Osteocyte (in vitro differentiated cells): Measurements from ENCODE around the gene ARPP21. TPM values are rescaled to one million over a fixed set of nuclear protein-coding genes. Genes with fewer than 3 reads are reported as not detected.

Experiments
- DNase-seq: peaks from one replicate; pipeline ENCODE4 v3.0.0; 2021; ENCODE audit warnings: mixed read lengths; ENCODE audit not compliant: unreplicated experiment; ENCODE audit errors: extremely low spot score
- H3K27ac Mint-ChIP-seq: one replicate; pipeline ENCODE4 v1.8.0; 2021; ENCODE audit warnings: mild to moderate bottlenecking, mixed read lengths; ENCODE audit not compliant: unreplicated experiment
- H3K27me3 Mint-ChIP-seq: one replicate; pipeline ENCODE4 v1.8.0; 2021; ENCODE audit warnings: mixed read lengths; ENCODE audit not compliant: unreplicated experiment
- H3K36me3 Mint-ChIP-seq: one replicate; pipeline ENCODE4 v1.8.0; 2021; ENCODE audit warnings: mixed read lengths; ENCODE audit not compliant: unreplicated experiment
- H3K4me1 Mint-ChIP-seq: one replicate; pipeline ENCODE4 v1.8.0; 2021; ENCODE audit warnings: mixed read lengths; ENCODE audit not compliant: unreplicated experiment
- H3K4me3 Mint-ChIP-seq: one replicate; pipeline ENCODE4 v1.8.0; 2021; ENCODE audit warnings: mild to moderate bottlenecking, moderate library complexity, mixed read lengths; ENCODE audit not compliant: unreplicated experiment
- H3K9me3 Mint-ChIP-seq: one replicate; pipeline ENCODE4 v1.8.0; 2021; ENCODE audit warnings: mixed read lengths; ENCODE audit not compliant: unreplicated experiment
- total RNA-seq: library from RNA; stranded (reverse); gene quantifications from 2 replicates; pipeline ENCODE4 v1.2.1, GENCODE V29; 2021
- TF ChIP-seq, protein P1 (sequence below): fragments of 200-600 bp; sonication (generic); IDR thresholded peaks from 2 replicates; pipeline ENCODE4 v1.5.0; 2021; ENCODE audit warnings: antibody characterized with exemption, mild to moderate bottlenecking, moderate library complexity

ARPP21 gene
- total RNA-seq, 1 donor from 2014 or later, result 3.7 TPM

GRCh38 chr3:35597490-35597889, 41.8 kb upstream of the ARPP21 start:
- peaks cover 3% of the 10 kb centered on the region for H3K4me1 Mint-ChIP-seq
- no peak overlapping the region for H3K27ac Mint-ChIP-seq
- TF ChIP-seq, protein P1, sequence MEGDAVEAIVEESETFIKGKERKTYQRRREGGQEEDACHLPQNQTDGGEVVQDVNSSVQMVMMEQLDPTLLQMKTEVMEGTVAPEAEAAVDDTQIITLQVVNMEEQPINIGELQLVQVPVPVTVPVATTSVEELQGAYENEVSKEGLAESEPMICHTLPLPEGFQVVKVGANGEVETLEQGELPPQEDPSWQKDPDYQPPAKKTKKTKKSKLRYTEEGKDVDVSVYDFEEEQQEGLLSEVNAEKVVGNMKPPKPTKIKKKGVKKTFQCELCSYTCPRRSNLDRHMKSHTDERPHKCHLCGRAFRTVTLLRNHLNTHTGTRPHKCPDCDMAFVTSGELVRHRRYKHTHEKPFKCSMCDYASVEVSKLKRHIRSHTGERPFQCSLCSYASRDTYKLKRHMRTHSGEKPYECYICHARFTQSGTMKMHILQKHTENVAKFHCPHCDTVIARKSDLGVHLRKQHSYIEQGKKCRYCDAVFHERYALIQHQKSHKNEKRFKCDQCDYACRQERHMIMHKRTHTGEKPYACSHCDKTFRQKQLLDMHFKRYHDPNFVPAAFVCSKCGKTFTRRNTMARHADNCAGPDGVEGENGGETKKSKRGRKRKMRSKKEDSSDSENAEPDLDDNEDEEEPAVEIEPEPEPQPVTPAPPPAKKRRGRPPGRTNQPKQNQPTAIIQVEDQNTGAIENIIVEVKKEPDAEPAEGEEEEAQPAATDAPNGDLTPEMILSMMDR, result no peak
- no peak for DNase-seq
- H3K9me3 Mint-ChIP-seq, result peaks cover 9% of the 10 kb centered on the region
- H3K36me3 Mint-ChIP-seq, result peaks cover 1% of the 10 kb centered on the region
- H3K27me3 Mint-ChIP-seq, result peaks cover 2% of the 10 kb centered on the region
- no peak overlapping the region for H3K4me3 Mint-ChIP-seq

DNA sequence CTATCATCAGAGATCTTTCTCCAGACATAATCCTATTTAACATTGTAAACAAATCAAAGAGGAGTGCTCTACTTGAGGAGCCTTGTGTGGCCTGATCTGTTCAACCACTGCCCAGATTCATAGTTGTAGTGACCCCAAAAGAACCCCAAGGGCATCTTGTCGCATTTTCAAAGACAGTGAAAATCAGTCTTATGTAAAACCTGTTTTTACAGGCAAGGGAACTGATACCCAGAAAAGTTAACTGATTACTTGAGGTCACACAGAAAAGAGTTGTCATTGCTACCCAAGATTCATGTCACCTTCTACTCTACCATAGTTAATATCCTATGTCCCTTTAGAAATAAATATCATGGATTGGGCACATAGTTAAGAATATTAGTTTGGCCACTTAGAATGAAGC, 40.5 kb upstream of the ARPP21 start:
- Mint-ChIP-seq H3K27me3 (no peaks in the 10 kb centered on the region), H3K27ac (no peak overlapping the region), H3K9me3 (no peaks in the 10 kb centered on the region), H3K4me3 (no peak overlapping the region), H3K4me1 (peaks cover 3% of the 10 kb centered on the region), H3K36me3 (no peaks in the 10 kb centered on the region)
- no peak for DNase-seq
- TF ChIP-seq, protein P1, result no peak

DNA sequence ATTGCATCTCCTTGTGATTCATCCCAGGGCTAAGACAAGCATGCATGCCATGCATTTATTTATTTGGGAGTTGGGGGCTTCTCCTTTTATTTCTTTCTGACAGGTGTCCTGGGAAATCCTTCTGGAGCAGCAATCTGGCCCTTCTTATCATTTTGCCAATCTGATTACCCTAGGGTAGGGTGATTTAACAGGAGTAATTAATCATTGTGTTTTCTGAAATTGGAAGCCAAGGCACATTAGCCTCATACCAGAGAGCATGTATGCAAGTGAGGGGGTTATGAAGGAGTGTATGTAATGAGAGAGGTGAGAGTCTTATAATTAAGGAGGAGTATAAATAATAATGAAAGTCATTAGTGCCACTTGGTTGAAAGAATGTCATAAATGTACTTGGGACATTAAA, 37.4 kb upstream of the ARPP21 start:
- H3K9me3 Mint-ChIP-seq, result no peaks in the 10 kb centered on the region
- no peak overlapping the region for H3K4me3 Mint-ChIP-seq
- peaks cover 2% of the 10 kb centered on the region for H3K36me3 Mint-ChIP-seq
- H3K4me1 Mint-ChIP-seq, result no peaks in the 10 kb centered on the region
- TF ChIP-seq, protein P1, result no peak
- DNase-seq, result no peak
- H3K27me3 Mint-ChIP-seq, result no peaks in the 10 kb centered on the region
- H3K27ac Mint-ChIP-seq, result no peak overlapping the region

- Mint-ChIP-seq H3K27me3 (no peaks in the 10 kb centered on the region), H3K4me1 (no peaks in the 10 kb centered on the region), H3K9me3 (no peaks in the 10 kb centered on the region), H3K27ac (no peak overlapping the region), H3K4me3 (no peak overlapping the region), H3K36me3 (peaks cover 2% of the 10 kb centered on the region)
- DNase-seq, result no peak
- TF ChIP-seq, protein P1, result no peak
Measured at GRCh38 chr3:35602395-35602936, 36.9 kb upstream of the ARPP21 start.

DNA sequence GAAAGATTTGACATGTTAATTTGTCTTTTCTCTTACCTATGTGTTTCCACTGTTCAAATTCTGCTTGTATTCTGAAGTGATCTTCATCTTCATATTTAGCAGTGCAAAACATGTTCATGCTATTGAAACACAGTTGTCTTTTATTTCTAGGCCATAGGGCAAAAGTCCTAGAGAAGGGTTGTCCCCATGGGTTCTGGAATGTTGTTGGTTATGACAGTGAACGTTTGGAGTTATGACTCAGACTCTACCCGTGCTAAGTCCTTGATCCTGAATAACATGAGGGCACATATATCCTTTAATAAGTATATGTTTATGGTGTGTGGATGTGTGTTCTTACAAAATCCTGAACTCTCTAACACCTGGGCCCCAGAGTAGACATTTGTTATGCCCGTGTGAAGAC, 23.0 kb upstream of the ARPP21 start:
- Mint-ChIP-seq H3K27ac (no peak overlapping the region), H3K36me3 (no peaks in the 10 kb centered on the region), H3K27me3 (no peaks in the 10 kb centered on the region), H3K4me1 (peaks cover 6% of the 10 kb centered on the region), H3K9me3 (no peaks in the 10 kb centered on the region), H3K4me3 (no peak overlapping the region)
- TF ChIP-seq, protein P1, result no peak
- DNase-seq, result no peak
